NB4 (cell line): Measurements from ENCODE around the gene XXYLT1.

Experiments used
- CTCF ChIP-seq: IDR thresholded peaks from one replicate; pipeline ENCODE4 v1.5.1; 2012; ENCODE audit warnings: low read depth, low read length
- POLR2A ChIP-seq: IDR thresholded peaks from 2 replicates; pipeline ENCODE4 v1.6.1; 2011; ENCODE audit warnings: mild to moderate bottlenecking; ENCODE audit not compliant: insufficient read length; ENCODE audit errors: extremely low read depth

GRCh38 chr3:195065142-195065863 lies 205.7 kb downstream of the XXYLT1 start:
- TF ChIP-seq POLR2A = no peak
- no peak for TF ChIP-seq CTCF
